Fibroblast of pulmonary artery (primary cell): ENCODE data around the gene OGFR.

ENCODE experiments used
- DNase-seq: peaks from one replicate; pipeline ENCODE4 v3.0.0-alpha.2; 2010; ENCODE audit warnings: low read depth
- H3K4me3 ChIP-seq: replicated peaks from 2 replicates; pipeline ENCODE4 v1.5.1; 2011; ENCODE audit warnings: low read depth, mild to moderate bottlenecking, control low read depth, low read length, moderate library complexity
- TF ChIP-seq, protein P1 (sequence below): IDR thresholded peaks from 2 replicates; pipeline ENCODE4 v1.5.1; 2011; ENCODE audit warnings: mild to moderate bottlenecking, control low read depth, low read length, inconsistent platforms; ENCODE audit errors: missing control alignments

The OGFR gene

GRCh38 chr20:62782893-62783278, 21.7 kb upstream of the OGFR start:
- TF ChIP-seq, protein P1, sequence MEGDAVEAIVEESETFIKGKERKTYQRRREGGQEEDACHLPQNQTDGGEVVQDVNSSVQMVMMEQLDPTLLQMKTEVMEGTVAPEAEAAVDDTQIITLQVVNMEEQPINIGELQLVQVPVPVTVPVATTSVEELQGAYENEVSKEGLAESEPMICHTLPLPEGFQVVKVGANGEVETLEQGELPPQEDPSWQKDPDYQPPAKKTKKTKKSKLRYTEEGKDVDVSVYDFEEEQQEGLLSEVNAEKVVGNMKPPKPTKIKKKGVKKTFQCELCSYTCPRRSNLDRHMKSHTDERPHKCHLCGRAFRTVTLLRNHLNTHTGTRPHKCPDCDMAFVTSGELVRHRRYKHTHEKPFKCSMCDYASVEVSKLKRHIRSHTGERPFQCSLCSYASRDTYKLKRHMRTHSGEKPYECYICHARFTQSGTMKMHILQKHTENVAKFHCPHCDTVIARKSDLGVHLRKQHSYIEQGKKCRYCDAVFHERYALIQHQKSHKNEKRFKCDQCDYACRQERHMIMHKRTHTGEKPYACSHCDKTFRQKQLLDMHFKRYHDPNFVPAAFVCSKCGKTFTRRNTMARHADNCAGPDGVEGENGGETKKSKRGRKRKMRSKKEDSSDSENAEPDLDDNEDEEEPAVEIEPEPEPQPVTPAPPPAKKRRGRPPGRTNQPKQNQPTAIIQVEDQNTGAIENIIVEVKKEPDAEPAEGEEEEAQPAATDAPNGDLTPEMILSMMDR = no peak
- H3K4me3 ChIP-seq = no peak overlapping the region
- DNase-seq = peak; percentile 30

DNA sequence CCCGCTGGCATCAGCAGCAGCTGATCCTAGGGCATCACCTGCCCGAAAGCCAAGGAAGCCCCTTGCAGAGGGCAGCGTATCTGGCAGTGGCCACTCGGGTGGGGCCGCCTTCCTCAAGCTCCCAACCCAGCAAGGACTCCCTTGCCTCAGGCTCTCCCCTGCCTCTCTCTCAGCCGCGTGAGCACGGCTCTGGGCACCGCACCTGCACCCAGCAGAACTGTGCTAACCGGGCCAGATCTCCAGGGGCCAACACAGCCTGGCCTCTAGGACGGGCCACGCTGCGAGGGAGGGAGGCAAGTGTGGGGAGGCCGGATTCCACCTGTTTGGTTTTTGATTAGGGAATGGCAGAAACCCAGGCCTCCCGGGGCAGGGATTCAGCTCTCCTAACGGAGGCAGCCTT, 20.1 kb upstream of the OGFR start:
- TF ChIP-seq, protein P1 = no peak
- no peak overlapping the region for H3K4me3 ChIP-seq

DNA sequence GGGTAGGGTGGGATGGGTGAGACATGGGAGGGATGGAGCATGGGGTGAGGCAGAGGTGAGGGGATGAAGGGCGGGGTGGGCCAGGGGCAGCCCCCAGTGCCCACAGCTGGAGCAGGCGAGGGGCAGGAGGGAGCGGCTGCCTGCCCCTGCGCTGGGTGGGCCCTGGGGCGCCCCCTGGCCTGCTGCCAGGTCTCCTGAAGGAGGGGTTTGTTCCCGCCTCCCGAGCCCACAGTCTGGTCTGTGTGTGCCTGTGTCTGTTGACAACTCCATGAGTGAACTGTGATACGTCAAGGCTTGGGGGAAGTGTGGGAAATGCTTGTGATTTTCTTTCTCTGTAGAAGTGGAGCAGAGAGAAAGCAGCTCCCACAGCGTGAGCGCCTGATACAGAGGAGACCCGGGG, 19.2 kb upstream of the OGFR start:
- TF ChIP-seq, protein P1 = no peak
- H3K4me3 ChIP-seq = no peak overlapping the region
- DNase-seq = no peak

More for the DNA sequence above, 20.1 kb upstream of the OGFR start:
- no peak for DNase-seq

- TF ChIP-seq, protein P1 = no peak
- no peak overlapping the region for H3K4me3 ChIP-seq
- no peak for DNase-seq
These were observed 18.5 kb upstream of the OGFR start for GRCh38 chr20:62786157-62786556.

- no peak for DNase-seq
These were observed 17.3 kb upstream of the OGFR start for GRCh38 chr20:62787321-62787720.

DNA sequence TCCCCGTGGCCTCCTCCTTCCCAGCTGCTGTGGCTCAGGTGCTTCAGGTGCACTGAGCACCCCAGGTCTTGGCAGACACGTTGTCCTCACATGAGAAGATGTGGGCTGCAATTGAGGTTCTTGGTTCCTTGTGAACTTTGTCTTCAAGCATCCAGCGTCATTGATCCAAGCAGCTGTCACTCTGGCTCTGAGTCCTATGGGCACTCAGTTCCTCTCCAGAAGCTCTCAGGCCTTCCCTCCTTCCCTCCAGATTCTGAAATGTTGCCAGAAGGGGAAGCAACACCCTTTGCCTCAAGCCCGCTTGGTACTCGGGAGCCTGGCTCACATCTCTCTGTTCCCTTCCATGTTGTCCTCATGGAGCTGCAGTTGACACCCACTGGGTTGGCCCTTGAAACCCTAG, 16.8 kb upstream of the OGFR start:
- H3K4me3 ChIP-seq = no peak overlapping the region
- TF ChIP-seq, protein P1 = no peak
- no peak for DNase-seq

More at GRCh38 chr20:62787321-62787720, 17.3 kb upstream of the OGFR start:
- no peak overlapping the region for H3K4me3 ChIP-seq
- TF ChIP-seq, protein P1 = no peak

GRCh38 chr20:62788607-62789006, 16.0 kb upstream of the OGFR start:
- DNase-seq = no peak
- TF ChIP-seq, protein P1 = no peak
- H3K4me3 ChIP-seq = no peak overlapping the region
